Measurements from ENCODE around the gene ZC2HC1C. TPM values are rescaled to one million over a fixed set of nuclear protein-coding genes. Genes with fewer than 3 reads are reported as not detected.

The ZC2HC1C gene
- total and polyA plus RNA-seq, 9 of the 15 experiments (the other 6 are each of a cell fraction or from before 2014, with no cell fraction given), result 6.3 to 9.2 (median 7.7) TPM

GRCh38 chr14:75030147-75030546 lies 39.3 kb upstream of the ZC2HC1C start (continued):
- TF ChIP-seq TFAP4 (CRISPR knock-in tag; IDR thresholded peaks at IDR 0.05; ENCODE audit: borderline replicate concordance) (no peak), PHF8 (IDR thresholded peaks at IDR 0.05; ENCODE audit: borderline replicate concordance, low read length) (no peak), ZZZ3 (IDR thresholded peaks at IDR 0.05) (no peak), SLC30A9 (CRISPR knock-in tag; IDR thresholded peaks at IDR 0.05) (no peak), TRIM25 (IDR thresholded peaks at IDR 0.05; ENCODE audit: borderline replicate concordance) (no peak), RBBP5 (IDR thresholded peaks at IDR 0.05; ENCODE audit: borderline replicate concordance, insufficient read depth, low read length, poor library complexity, severe bottlenecking) (no peak), ARHGAP35 (IDR thresholded peaks at IDR 0.05; ENCODE audit: partially characterized antibody) (no peak), ATF6 (CRISPR knock-in tag; IDR thresholded peaks at IDR 0.05) (no peak), STAT6 (CRISPR knock-in tag; IDR thresholded peaks at IDR 0.05) (no peak), SIN3A (IDR thresholded peaks at IDR 0.05; ENCODE audit: borderline replicate concordance in 2 of 2, control insufficient read depth in 1 of 2, low read depth in 2 of 2, low read length in 2 of 2) (no peak), MYBL2 (IDR thresholded peaks at IDR 0.05; ENCODE audit: low read depth) (no peak), MYBL2 (CRISPR knock-in tag; IDR thresholded peaks at IDR 0.05; ENCODE audit: borderline replicate concordance) (no peak), GMEB1 (CRISPR knock-in tag; IDR thresholded peaks at IDR 0.05) (no peak)

Data from K562 (cell line).